Placental pericyte (primary cell): ENCODE measurements around the gene GSTM1. TPM values are rescaled to one million over a fixed set of nuclear protein-coding genes. Genes with fewer than 3 reads are reported as not detected.

Source experiments
- total RNA-seq: library from RNA; depleted of rRNA; stranded (reverse); fragments of >200 nt; gene quantifications from 2 replicates; pipeline ENCODE4 v1.2.3, GENCODE V29; 2012

Gene GSTM1
- total RNA-seq = not detected in 2 replicates

GRCh38 chr1:109687641-109688499, at the start of gene GSTM1:
Gene GSTM1 (plus strand): TSS chr1:109687817. CDS start chr1:109687874, 57 bp downstream.

GRCh38 chr1:109655615-109656519, 31.8 kb upstream of the GSTM1 start, which contains the start of gene GSTM4:
Gene GSTM4 (plus strand): TSS chr1:109656099. CDS start chr1:109656390, 291 bp downstream.

GRCh38 chr1:109667452-109668122, 20.0 kb upstream of the GSTM1 start, which contains the start of gene GSTM2:
Gene GSTM2 (plus strand): TSS chr1:109668057. CDS start chr1:109668116, 59 bp downstream.

GRCh38 chr1:109711593-109712320, 24.1 kb downstream of the GSTM1 start, which contains the start of gene GSTM5:
Gene GSTM5 (plus strand): TSS chr1:109712251. CDS start chr1:109712313, 62 bp downstream.

GRCh38 chr1:109740615-109741373, 53.2 kb downstream of the GSTM1 start, which contains the start of gene GSTM3:
Gene GSTM3 (minus strand): TSS chr1:109741038. CDS start chr1:109740287, 751 bp downstream.

Other genes starting within 250 kb of the GSTM1 start
- 0.44 and 1.6 TPM in 2 replicates for gene SYPL2, start 221.3 kb upstream of the GSTM1 start, total RNA-seq
- gene ATXN7L2, start 203.9 kb upstream of the GSTM1 start, total RNA-seq = 2.0 and 4.0 TPM in 2 replicates
- 4.8 and 6.7 TPM in 2 replicates for gene CYB561D1, start 193.7 kb upstream of the GSTM1 start, total RNA-seq
- 0.43 and 1.1 TPM in 2 replicates for gene AMIGO1, start 178.1 kb upstream of the GSTM1 start, total RNA-seq
- gene GPR61, start 147.9 kb upstream of the GSTM1 start, total RNA-seq = 0.57 TPM in 1 of 2 replicates, not detected in the other
- gene GNAI3, start 139.2 kb upstream of the GSTM1 start, total RNA-seq = 11.6 and 19.9 TPM in 2 replicates
- gene GNAT2, start 68.2 kb upstream of the GSTM1 start, total RNA-seq = 0.44 TPM in 1 of 2 replicates, not detected in the other
- gene AMPD2, start 68.0 kb upstream of the GSTM1 start, total RNA-seq = 92.6 and 124 TPM in 2 replicates
- gene GSTM4, start 31.7 kb upstream of the GSTM1 start, total RNA-seq = 13.6 and 14.4 TPM in 2 replicates
- 7.6 and 16.0 TPM in 2 replicates for gene GSTM2, start 19.8 kb upstream of the GSTM1 start, total RNA-seq
- 0.22 and 0.43 TPM in 2 replicates for gene GSTM5, start 24.4 kb downstream of the GSTM1 start, total RNA-seq
- 21.8 and 126 TPM in 2 replicates for gene GSTM3, start 53.2 kb downstream of the GSTM1 start, total RNA-seq
- not detected in 2 replicates for gene EPS8L3, start 76.1 kb downstream of the GSTM1 start, total RNA-seq
- gene CSF1, start 223.0 kb downstream of the GSTM1 start, total RNA-seq = 28.8 and 148 TPM in 2 replicates